Stimulated activated CD4-positive, alpha-beta T cell treated with anti-CD3 and anti-CD28 coated beads, Interleukin-15, amount 100 ng/mL, for 48 hours (primary cell): ENCODE data around the gene CDH20.

ENCODE experiments used
- DNase-seq, 2 donors: peaks; one replicate each; pipeline ENCODE4 v3.0.0-alpha.2; 2020; ENCODE audit warnings: low read depth in 2 of 2

The CDH20 gene

GRCh38 chr18:61531182-61531581 is 198.0 kb downstream of the CDH20 start:
- DNase-seq, result no peak

DNA sequence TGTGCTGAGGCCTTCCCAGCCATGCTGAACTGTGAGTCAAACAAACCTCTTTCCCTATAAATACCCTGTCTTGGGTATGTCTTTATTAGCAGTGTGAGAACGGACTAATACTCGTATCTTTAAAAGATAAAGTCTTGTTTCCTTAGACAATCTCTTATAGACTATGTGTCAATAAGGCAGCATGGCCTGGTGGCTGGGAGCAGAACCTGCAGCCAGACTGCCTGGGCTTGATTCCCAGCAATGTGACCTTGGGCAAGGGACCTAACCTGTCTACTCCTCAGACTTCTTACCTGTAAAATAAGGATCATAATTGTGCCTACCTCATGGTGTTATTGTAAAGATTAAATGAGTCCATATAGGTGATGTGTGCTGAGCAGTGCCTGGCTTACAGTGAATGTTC is 198.7 kb downstream of the CDH20 start:
- DNase-seq, result no peak

DNA sequence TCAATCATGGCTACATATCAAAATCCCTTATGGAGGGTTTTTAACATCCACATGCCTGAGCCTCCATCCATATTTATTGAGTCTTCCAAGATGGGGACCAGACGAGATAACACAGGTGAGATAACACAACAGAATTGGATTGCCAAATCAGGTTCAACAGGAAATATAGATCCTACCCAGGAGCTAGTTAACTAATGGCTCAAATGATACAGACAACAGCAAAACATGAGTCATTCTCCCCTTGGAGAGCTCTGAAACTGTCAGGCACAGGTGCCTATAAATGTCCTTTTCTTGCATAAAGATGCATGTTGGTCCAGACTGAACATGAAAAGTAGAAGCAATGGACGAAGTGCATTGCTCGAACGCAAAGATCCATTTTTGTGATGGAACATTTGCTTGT is 202.2 kb downstream of the CDH20 start:
- no peak for DNase-seq

- no peak for DNase-seq
Observed at GRCh38 chr18:61541673-61542072, 208.4 kb downstream of the CDH20 start.

DNA sequence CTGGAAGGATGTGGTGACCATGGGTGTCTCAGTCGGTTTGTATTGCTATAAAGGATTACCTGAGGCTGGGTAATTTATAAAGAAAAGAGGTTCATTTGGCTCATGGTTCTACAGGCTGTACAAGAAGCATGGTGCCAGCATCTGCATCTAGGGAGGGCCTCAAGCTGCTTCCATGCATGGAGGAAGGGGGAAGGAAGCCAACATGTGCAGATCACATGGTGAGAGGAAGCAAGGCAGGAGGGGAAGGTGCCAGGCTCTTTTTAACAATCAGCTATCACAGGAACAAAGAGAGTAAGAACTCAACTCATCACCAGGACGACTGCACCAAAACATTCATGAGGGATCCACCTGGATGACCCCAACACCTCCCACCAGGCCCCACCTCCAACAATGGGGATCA is 209.4 kb downstream of the CDH20 start:
- no peak for DNase-seq

- no peak for DNase-seq
Observed at GRCh38 chr18:61543518-61543917, 210.3 kb downstream of the CDH20 start.

- DNase-seq, result no peak
Observed at GRCh38 chr18:61544178-61544577, 210.9 kb downstream of the CDH20 start.

DNA sequence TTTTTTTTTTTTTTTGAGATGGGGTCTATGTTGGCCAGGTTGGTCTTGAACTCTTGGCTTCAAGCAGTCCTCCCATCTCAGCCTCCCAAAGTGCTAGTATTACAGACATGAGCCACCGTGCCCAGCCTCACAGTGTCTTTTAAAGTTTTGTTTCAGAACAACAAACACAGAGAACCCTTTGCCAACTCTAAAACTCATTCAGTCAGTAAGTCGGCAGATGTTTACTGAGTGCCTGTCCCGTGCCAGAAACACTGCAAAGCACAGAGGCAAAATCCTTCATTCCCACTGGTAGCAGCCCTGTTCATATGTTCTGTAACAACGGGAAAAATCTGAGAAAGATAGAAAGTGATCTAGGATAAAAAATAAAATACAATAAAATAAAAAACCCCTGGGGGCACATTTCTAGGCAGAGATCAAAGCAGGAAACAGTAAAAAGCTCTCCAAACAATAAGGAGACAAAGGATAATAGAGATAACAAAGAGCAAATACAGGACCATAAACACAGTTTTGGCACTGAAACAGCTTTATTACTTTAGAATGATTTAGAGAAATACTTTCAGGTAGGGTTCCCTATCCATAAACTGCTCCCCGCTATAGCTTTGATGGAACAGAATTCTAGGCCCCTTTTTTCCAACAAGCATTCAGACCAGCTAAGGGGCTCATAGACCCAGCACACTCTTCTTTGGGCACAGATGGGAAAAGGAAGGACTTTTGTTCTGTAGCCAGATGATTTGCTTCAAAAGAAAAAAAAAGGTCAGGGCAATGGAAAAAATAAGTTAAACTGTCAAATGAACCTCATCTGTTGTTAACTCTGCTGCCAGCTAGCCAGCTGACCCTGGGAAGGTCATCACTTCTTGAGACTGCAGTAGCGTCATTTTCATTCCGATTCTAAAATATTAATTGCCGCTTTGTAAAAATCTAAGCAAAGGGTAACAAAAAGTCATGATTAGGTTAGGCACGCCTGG is 212.3 kb downstream of the CDH20 start:
- no peak for DNase-seq

GRCh38 chr18:61546590-61546989 is 213.4 kb downstream of the CDH20 start:
- no peak for DNase-seq

GRCh38 chr18:61549416-61549815 is 216.2 kb downstream of the CDH20 start:
- no peak for DNase-seq

- DNase-seq, result no peak
Observed at GRCh38 chr18:61549889-61550288, 216.7 kb downstream of the CDH20 start.

DNA sequence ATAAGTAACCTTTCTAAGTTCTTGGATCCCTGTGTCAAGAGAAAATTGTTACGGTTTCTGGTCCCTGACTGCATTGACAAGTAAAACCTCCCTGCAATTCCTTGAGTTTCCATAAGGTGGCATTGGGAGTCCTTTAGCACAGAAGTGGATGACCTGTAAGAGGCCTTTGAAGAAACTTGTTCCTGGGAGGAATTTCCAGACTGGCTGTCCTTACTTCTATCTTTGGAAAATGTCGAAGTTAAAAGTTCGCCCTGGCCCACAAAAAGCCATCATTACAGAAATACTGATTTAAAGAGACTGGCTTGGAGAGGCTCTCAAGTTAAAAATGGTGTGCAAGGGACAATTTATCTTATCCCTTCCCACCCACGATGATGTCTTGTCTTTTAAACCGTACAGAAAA is 218.4 kb downstream of the CDH20 start:
- no peak for DNase-seq

DNA sequence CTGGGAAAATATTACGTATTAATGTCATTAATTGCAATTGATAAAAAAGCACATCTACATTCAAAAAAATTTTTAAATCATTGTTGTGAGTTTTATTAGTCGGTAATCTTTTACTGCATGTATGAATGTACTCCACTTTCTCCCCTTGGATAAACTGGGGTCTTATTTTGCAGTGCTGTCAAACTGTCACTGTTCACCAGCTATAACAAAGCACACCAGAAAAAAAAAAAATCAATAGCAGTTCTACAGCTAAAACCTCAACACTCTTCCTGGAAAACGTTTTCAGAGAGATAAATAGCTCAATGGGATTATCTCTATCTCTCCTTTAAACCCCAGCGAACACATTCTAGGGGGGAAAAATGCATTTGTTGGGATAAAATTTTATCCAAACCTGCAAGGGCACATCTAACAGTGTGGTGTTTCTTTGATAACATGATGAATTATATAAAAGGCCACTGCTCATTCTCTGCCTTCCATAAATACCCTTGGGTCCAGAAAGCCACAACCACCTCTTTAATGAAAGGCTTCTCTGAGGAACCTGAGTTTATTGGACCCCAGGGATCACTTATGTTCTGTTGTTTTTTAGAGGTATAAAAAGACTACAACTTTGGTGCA is 219.9 kb downstream of the CDH20 start:
- DNase-seq, result no peak

DNA sequence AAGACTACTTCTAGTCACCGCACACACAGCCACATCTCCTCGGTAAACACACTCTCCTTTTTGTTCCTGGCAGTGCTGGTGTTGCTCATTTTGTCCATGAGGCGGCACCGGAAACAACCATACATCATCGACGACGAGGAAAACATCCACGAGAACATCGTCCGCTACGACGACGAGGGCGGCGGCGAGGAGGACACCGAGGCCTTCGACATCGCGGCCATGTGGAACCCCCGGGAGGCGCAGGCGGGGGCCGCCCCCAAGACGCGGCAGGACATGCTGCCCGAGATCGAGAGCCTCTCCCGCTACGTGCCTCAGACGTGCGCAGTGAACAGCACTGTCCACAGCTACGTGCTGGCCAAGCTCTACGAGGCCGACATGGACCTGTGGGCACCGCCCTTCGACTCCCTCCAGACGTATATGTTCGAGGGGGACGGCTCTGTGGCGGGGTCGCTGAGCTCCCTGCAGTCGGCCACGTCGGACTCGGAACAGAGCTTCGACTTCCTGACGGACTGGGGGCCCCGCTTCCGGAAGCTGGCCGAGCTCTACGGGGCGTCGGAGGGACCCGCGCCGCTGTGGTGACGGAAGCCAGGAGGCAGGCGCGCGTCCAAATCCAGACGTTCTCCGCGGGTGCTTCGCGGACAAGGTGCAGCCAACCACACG is 221.0 kb downstream of the CDH20 start:
- DNase-seq, result peak in 1 of 2 donors; percentile 7

GRCh38 chr18:61554946-61555361 is 221.7 kb downstream of the CDH20 start:
- DNase-seq, result no peak

- DNase-seq, result no peak
Observed at GRCh38 chr18:61556316-61556715, 223.1 kb downstream of the CDH20 start.

DNA sequence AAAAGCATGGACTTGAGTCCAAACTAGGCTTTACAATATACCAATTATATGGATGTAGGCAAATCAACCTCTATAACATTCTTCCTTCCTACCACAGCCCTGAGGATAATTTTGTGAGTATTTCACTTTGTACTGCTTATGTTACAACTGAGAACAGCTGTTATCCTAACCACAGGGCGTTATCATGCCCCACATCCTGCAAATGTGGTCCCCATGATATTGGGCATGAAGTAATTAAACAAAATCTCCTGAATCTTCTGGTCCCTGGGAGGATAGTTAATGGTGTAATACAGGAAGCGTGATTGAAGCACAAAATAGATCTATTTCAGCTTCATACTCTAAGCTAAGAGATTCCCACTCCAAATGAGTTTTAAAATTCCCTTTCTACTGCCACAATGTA is 223.6 kb downstream of the CDH20 start:
- no peak for DNase-seq

DNA sequence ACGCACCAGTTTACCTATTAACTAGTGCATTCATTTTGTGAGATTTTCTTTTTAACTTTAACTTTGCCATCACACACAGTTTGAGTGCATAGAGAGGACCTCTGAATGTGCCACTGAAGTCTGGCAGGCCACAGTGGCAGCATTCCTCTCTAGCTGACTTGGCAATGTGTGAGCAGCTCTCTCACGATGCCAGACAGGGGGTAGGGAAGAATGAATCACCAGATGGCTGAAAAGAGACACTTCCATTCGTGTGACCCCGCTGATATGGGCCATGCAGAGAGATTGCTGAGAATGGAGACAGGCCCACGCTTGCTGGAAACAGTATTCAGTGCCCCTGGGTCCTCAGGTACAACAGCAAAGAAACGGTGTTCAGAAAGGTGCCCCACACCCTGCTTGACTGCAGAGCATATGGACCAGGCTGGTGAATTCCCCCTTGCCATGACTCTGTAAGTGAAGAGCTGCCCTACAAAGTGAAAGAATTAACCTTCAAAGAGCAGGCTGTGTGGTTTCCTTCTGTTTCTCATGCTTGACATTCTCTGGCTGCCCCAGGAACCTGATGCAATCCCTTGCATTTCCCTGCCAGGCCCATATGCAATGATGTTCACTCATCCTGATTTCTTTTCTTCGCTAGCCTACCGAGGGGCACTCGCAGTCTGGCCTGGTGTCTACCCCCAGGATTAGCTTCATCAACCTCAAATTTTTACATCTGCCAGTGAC is 236.1 kb downstream of the CDH20 start:
- DNase-seq, result no peak

GRCh38 chr18:61570070-61570469 is 236.8 kb downstream of the CDH20 start:
- no peak for DNase-seq

- no peak for DNase-seq
Observed at GRCh38 chr18:61572084-61572655, 238.9 kb downstream of the CDH20 start.

GRCh38 chr18:61572871-61573270 is 239.6 kb downstream of the CDH20 start:
- no peak for DNase-seq

GRCh38 chr18:61574665-61575064 is 241.4 kb downstream of the CDH20 start:
- DNase-seq, result no peak
